HEK293T (cell line): ENCODE measurements around the gene B3GLCT.

ENCODE experiments used
- ARNT ChIP-seq: fragments of 450-650 bp; IDR thresholded peaks from 2 replicates; pipeline ENCODE4 v1.6.1; 2017; ENCODE audit warnings: mild to moderate bottlenecking
- BHLHE40 ChIP-seq: fragments of 450-650 bp; IDR thresholded peaks from 2 replicates; pipeline ENCODE4 v1.6.1; 2016; ENCODE audit warnings: mild to moderate bottlenecking, moderate library complexity, borderline replicate concordance
- CTBP1 ChIP-seq: fragments of 450-650 bp; IDR thresholded peaks from 2 replicates; pipeline ENCODE4 v1.6.1; 2016; ENCODE audit warnings: borderline replicate concordance
- ELF4 ChIP-seq: fragments of 450-650 bp; IDR thresholded peaks from 2 replicates; pipeline ENCODE4 v1.6.1; 2017; ENCODE audit warnings: antibody characterized with exemption
- FOXA1 ChIP-seq: fragments of 450-650 bp; IDR thresholded peaks from 2 replicates; pipeline ENCODE4 v1.6.1; 2016; ENCODE audit warnings: mild to moderate bottlenecking
- FOXK2 ChIP-seq: fragments of 450-650 bp; IDR thresholded peaks from 2 replicates; pipeline ENCODE4 v1.6.1; 2016; ENCODE audit warnings: mild to moderate bottlenecking
- FOXM1 ChIP-seq: fragments of 450-650 bp; IDR thresholded peaks from 2 replicates; pipeline ENCODE4 v1.6.1; 2017; ENCODE audit warnings: mild to moderate bottlenecking, borderline replicate concordance
- LEF1 ChIP-seq: fragments of 450-650 bp; IDR thresholded peaks from 2 replicates; pipeline ENCODE4 v1.6.1; 2017; ENCODE audit warnings: mild to moderate bottlenecking, borderline replicate concordance
- NFRKB ChIP-seq: fragments of 450-650 bp; IDR thresholded peaks from 2 replicates; pipeline ENCODE4 v1.6.1; 2016; ENCODE audit warnings: mild to moderate bottlenecking, moderate library complexity
- SP1 ChIP-seq: fragments of 450-650 bp; IDR thresholded peaks from 2 replicates; pipeline ENCODE4 v1.6.1; 2017
- SUZ12 ChIP-seq: fragments of 450-650 bp; IDR thresholded peaks from 2 replicates; pipeline ENCODE4 v1.6.1; 2016; ENCODE audit warnings: mild to moderate bottlenecking
- TARDBP ChIP-seq: fragments of 450-650 bp; IDR thresholded peaks from 2 replicates; pipeline ENCODE4 v1.6.1; 2016
- ZNF384 ChIP-seq: fragments of 450-650 bp; IDR thresholded peaks from 2 replicates; pipeline ENCODE4 v1.6.1; 2016

GRCh38 chr13:31214435-31214834, 14.7 kb downstream of the B3GLCT start:
- no peak for TF ChIP-seq LEF1
- no peak for TF ChIP-seq FOXM1
- TF ChIP-seq FOXK2, result no peak
- no peak for TF ChIP-seq ELF4
- TF ChIP-seq SP1, result no peak
- no peak for TF ChIP-seq NFRKB
- no peak for TF ChIP-seq ARNT
- no peak for TF ChIP-seq SUZ12
- no peak for TF ChIP-seq TARDBP
- TF ChIP-seq BHLHE40, result no peak
- TF ChIP-seq ZNF384, result no peak
- no peak for TF ChIP-seq CTBP1
- no peak for TF ChIP-seq FOXA1
